COLO668 (cell line): ENCODE data around the gene MANSC4.
"Not testable (repeated sequence)": the region's sequence is repeated elsewhere in the genome, so short reads cannot be mapped to it uniquely, and the experiment has no call there.

Experiments used
- DNase-seq: peaks from one replicate; lab custom pipeline; 2025; ENCODE audit not compliant: unreplicated experiment; lab: John Stamatoyannopoulos, UW

Gene MANSC4

GRCh38 chr12:27756670-27757195 lies 23.3 kb downstream of the MANSC4 start:
- no peak for DNase-seq

GRCh38 chr12:27754795-27755194 lies 25.2 kb downstream of the MANSC4 start:
- DNase-seq, result peak; percentile 8

GRCh38 chr12:27751386-27752047 lies 28.5 kb downstream of the MANSC4 start:
- peak; percentile 76 for DNase-seq

DNA sequence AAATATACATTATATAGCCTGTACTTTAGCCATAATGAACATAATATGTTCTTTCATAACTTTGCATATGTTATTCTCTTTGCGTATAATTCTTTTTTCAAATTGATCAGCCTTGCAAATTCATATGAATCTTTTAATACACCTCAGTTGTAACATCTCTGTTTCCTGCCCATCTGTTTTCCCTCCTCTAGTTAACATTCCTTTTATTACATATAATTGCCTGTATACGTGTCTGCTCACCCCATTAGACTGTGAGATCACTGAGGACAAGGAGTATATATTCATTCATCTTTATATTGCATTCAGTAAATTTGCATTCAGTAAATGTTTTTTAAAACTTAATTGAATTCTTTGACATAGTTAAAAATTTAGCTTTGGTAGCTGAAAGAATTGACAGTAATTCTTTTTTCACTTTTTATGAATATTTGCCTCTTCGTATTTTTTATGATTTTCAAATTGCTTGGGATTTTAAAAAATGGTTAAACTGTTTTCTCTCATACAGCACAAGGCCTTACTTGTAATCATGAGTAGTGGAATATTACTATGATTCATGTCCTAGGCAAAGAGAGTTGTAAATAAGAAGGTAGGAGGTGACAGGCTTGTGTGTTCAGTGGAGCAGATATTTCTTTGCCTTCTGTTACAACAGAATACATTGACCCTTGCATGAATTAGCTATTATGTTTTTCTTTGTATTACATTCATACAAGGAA lies 32.8 kb downstream of the MANSC4 start:
- DNase-seq, result no peak

- DNase-seq, result not testable (repeated sequence)
Measured at GRCh38 chr12:27745734-27746133, 34.3 kb downstream of the MANSC4 start.

DNA sequence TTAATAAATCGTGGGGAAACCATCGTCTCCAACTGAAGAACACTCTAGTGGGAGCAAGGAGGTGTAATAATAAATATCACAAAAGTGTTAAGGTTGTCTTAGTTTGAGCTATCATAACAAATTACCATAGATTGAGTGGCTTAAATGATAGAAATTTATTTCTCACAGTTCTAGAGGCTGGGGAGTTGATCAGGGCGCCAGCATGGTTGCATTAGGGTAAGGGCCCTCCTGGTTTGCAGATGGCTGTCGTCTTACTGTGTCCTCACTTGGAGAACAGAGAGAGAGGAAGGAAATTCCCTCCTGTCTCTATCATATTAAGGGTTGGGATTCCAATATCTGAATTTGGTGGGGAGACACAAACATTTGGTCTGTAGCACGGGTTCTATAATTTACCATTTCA lies 36.4 kb downstream of the MANSC4 start:
- DNase-seq, result no peak

DNA sequence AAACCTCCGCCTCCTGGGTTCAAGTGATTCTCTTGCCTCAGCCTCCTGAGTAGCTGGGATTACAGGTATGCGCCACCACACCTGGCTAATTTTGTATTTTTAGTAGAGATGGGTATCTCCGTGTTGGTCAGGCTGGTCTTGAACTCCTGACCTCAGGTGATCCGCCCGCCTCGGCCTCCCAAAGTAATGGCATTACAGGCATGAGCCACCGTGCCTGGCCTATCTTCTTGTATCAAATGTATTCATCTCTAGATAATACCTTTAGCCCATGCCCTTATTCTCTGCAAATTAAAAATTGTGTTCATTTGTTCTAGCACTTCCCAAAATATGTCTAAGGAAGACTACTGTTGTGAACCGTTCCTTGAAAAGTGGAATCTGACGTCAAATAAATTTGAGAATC lies 45.7 kb downstream of the MANSC4 start:
- not testable (repeated sequence) for DNase-seq

DNA sequence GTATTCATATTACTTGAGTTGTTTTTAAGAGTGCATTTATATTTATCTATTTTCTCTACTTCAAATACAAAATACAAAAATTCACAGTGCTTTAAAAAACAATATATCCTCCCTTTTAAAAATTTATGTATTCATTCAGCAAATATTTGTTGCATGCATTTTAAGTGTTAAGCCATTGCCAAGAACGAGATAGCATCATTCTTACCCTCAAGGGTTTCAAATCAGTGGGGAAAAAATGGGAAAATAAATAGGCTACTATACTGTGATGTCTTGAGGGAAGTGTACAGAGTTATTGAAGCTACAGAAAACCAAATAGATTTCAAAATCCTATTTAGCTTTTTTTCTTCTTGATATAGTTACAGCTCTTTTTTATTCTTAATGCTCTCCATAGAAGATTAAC lies 46.2 kb downstream of the MANSC4 start:
- no peak for DNase-seq

- peak; percentile 7 for DNase-seq
Measured at GRCh38 chr12:27733052-27733656, 46.9 kb downstream of the MANSC4 start.

GRCh38 chr12:27732281-27732680 lies 47.8 kb downstream of the MANSC4 start:
- no peak for DNase-seq

GRCh38 chr12:27730097-27730588 lies 49.9 kb downstream of the MANSC4 start:
- DNase-seq, result no peak

DNA sequence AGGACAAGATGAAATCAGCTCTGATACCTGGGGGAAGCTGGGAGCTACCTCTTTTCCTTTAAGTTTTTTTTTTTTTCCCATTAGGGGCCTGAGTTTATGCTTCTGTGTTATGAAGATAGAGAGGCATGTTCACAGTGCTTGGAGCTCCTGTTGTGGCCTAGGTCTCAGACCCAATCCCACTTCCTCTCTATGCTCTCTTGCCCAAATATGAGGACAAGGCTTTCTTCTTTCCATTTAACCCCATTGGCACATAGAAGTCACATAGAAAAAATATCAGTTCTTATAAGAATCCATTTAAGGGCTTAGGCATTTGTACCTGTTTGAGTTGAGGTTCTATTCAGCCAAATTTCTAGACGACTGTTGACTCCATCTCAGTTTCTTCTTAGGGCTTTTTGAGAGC lies 56.8 kb downstream of the MANSC4 start:
- no peak for DNase-seq
